ENCODE measurements around the gene GPC1. TPM values are rescaled to one million over a fixed set of nuclear protein-coding genes. Genes with fewer than 3 reads are reported as not detected.

GPC1 gene
- total and polyA plus RNA-seq, 2 experiments from 2014 or later, result 57.8 to 80.9 TPM

GRCh38 chr2:240388471-240389301 is 46.8 kb upstream of the GPC1 start:
- H3K4me1 ChIP-seq (ENCODE audit: low read depth), result no peaks in the 10 kb centered on the region

GRCh38 chr2:240389302-240389805 is 46.1 kb upstream of the GPC1 start:
- Histone ChIP-seq H3K27me3 (no peaks in the 10 kb centered on the region), H3K4me3 (no peak overlapping the region), H3K36me3 (no peaks in the 10 kb centered on the region), H3K9me3 (ENCODE audit: low read depth) (no peaks in the 10 kb centered on the region), H3K4me1 (ENCODE audit: low read depth) (no peaks in the 10 kb centered on the region), H3K27ac (no peak overlapping the region)
- no peak for DNase-seq (ENCODE audit: low read depth in 1 of 2, low spot score in 1 of 2)
- no peak for TF ChIP-seq CTCF (IDR thresholded peaks at IDR 0.05; ENCODE audit: low read depth, low read length)

More at GRCh38 chr2:240388471-240389301, 46.8 kb upstream of the GPC1 start:
- TF ChIP-seq CTCF (IDR thresholded peaks at IDR 0.05; ENCODE audit: low read depth, low read length), result no peak
- H3K27ac ChIP-seq, result no peak overlapping the region
- H3K4me3 ChIP-seq, result no peak overlapping the region
- H3K36me3 ChIP-seq, result no peaks in the 10 kb centered on the region
- no peak for DNase-seq (ENCODE audit: low read depth in 1 of 2, low spot score in 1 of 2)
- no peaks in the 10 kb centered on the region for H3K27me3 ChIP-seq
- no peaks in the 10 kb centered on the region for H3K9me3 ChIP-seq (ENCODE audit: low read depth)

- Histone ChIP-seq H3K4me3 (no peak overlapping the region), H3K27ac (no peak overlapping the region), H3K4me1 (ENCODE audit: low read depth) (no peaks in the 10 kb centered on the region), H3K27me3 (no peaks in the 10 kb centered on the region), H3K9me3 (ENCODE audit: low read depth) (no peaks in the 10 kb centered on the region), H3K36me3 (no peaks in the 10 kb centered on the region)
- no peak for DNase-seq (ENCODE audit: low read depth in 1 of 2, low spot score in 1 of 2)
- no peak for TF ChIP-seq CTCF (IDR thresholded peaks at IDR 0.05; ENCODE audit: low read depth, low read length)
Observed at GRCh38 chr2:240390091-240391073, 45.1 kb upstream of the GPC1 start.

GRCh38 chr2:240391111-240392051 is 44.1 kb upstream of the GPC1 start:
- DNase-seq (ENCODE audit: low read depth in 1 of 2, low spot score in 1 of 2), result no peak
- Histone ChIP-seq H3K4me3 (no peak overlapping the region), H3K27ac (no peak overlapping the region), H3K27me3 (no peaks in the 10 kb centered on the region), H3K36me3 (no peaks in the 10 kb centered on the region), H3K9me3 (ENCODE audit: low read depth) (no peaks in the 10 kb centered on the region), H3K4me1 (ENCODE audit: low read depth) (no peaks in the 10 kb centered on the region)
- TF ChIP-seq CTCF (IDR thresholded peaks at IDR 0.05; ENCODE audit: low read depth, low read length), result no peak
